22Rv1 (cell line): Measurements from ENCODE around the gene SUCLG2.

Experiments used
- CTCF ChIP-seq: fragments of 450-650 bp; IDR thresholded peaks from 2 replicates; pipeline ENCODE4 v1.5.1; 2017; ENCODE audit warnings: mild to moderate bottlenecking
- ZFX ChIP-seq: fragments of 450-650 bp; IDR thresholded peaks from 2 replicates; pipeline ENCODE4 v1.6.1; 2017; ENCODE audit warnings: antibody characterized with exemption, borderline replicate concordance

- TF ChIP-seq CTCF (no peak), ZFX (no peak)
Observed at GRCh38 chr3:67468511-67468910, 185.9 kb downstream of the SUCLG2 start.
